Activated CD8-positive, alpha-beta memory T cell treated with anti-CD3 and anti-CD28 coated beads for 36 hours (primary cell): Measurements from ENCODE around the gene PHKG2. TPM values are rescaled to one million over a fixed set of nuclear protein-coding genes. Genes with fewer than 3 reads are reported as not detected.
"Not testable (repeated sequence)": the region's sequence is repeated elsewhere in the genome, so short reads cannot be mapped to it uniquely, and the experiment has no call there.

Source experiments
- CTCF ChIA-PET: fragments of 350-600 bp; sonication (Branson Sonifier 250); formaldehyde crosslinking; loops from one replicate; lab custom pipeline; 2021; ENCODE audit warnings: antibody characterized with exemption; lab: Charles Lee
- POLR2A ChIA-PET: fragments of 350-600 bp; sonication (Branson Sonifier 250); formaldehyde crosslinking; loops from one replicate; lab custom pipeline; 2021; ENCODE audit warnings: antibody characterized with exemption; lab: Charles Lee
- total RNA-seq, 2 experiments: library from RNA; stranded (reverse); gene quantifications; one replicate each; pipeline ENCODE4 v1.2.3, GENCODE V29; 2021

Gene PHKG2
- 10 to 100 TPM; 34.5 to 34.7 TPM for total RNA-seq

DNA sequence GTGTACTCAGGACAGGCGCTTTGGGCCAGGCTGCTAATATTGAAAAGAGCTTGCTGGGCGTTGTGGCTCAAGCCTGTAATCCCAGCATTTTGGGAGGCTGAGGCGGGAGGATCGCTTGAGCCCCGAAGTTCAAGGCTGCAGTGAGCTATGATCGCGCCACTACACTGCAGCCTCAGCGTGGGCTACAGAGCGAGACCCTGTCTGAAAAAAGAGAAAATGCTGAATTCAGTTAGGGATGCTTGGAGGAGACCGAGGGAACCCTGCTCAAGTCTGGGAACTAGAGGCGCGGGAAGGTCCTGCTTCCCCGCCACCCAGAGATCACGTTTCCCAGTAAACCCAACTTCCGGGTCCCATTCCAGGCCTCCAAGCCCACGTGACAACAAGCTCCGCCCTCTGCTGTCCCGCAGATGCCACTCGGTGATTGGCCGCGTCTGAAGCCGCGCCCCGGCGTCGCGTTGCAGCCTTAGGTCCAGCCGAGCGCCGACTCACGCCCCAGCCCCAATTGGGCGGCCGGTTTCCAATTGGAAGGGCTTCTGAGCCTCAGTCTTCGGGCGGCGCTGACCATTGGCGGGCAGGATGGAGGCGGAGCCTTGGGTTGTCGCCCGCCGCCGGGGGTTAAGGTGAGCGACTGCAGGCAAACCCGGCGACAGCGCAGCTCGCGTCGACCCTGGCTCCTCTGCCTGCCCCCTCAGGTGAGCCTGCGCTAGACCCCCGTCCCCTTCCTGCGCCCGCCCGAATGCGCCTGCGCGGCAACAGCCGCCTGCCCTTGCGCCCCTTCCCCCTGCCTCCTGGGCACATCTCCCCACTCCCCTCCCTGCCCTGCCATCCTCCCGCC, at the start of gene PHKG2:
TSS of gene PHKG2 (plus strand) at position 627 of the 835 bp plus-strand sequence. CDS start 396 bp downstream, outside the sequence.
- ChIA-PET CTCF (interaction anchor here (1.0 to 2.2 kb wide), 4 partner anchors 15 to 97 kb away, joined by 3 to 6 read pairs (median 4); no protein-coding TSS in a partner anchor), POLR2A (interaction anchor here (0.8 to 1.6 kb wide), 7 partner anchors 9 to 963 kb away, joined by 3 to 4 read pairs (median 4); partner anchors contain the start of gene SRCAP)

GRCh38 chr16:30698816-30699614, 49.2 kb upstream of the PHKG2 start, which contains the start of gene SRCAP:
TSS of gene SRCAP (plus strand) at chr16:30699171. CDS start at chr16:30700825, 1,654 bp downstream.
- ChIA-PET CTCF (interaction anchor here (1.0 kb wide), 1 partner anchor 39 kb away, joined by 3 read pairs; no protein-coding TSS in a partner anchor), POLR2A (interaction anchor here (0.9 to 1.0 kb wide), 2 partner anchors 49 to 115 kb away, joined by 3 read pairs; no protein-coding TSS in a partner anchor)

GRCh38 chr16:30699615-30700099, 48.6 kb upstream of the PHKG2 start:
- CTCF ChIA-PET, result no interaction called here
- POLR2A ChIA-PET, result interaction anchor here (0.9 kb wide), 1 partner anchor 48 kb away, joined by 3 read pairs; no protein-coding TSS in a partner anchor

DNA sequence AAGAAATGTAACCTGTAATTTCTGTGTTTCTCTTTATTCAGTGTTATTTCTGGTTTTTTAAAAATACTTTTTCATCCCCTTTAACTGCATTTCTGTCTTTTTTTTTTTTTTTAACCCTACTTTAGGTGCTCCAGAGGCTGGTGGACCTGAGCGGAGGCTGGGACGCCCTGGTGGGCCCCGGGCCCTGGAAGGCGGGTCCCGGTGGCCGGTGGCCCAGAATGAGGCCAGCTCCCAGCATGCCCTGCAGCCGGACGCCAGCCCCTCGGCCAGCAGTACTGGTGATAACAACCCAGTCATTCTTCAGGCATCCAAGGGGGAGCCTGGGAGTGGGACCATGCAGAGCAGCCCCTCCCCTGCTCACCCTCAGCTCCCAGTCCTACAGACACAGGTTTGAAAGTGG, 47.7 kb upstream of the PHKG2 start:
- ChIA-PET POLR2A (no interaction called here), CTCF (interaction anchor here (0.5 to 0.7 kb wide), 3 partner anchors 34 to 1853 kb away, joined by 3 to 5 read pairs (median 3); no protein-coding TSS in a partner anchor)

DNA sequence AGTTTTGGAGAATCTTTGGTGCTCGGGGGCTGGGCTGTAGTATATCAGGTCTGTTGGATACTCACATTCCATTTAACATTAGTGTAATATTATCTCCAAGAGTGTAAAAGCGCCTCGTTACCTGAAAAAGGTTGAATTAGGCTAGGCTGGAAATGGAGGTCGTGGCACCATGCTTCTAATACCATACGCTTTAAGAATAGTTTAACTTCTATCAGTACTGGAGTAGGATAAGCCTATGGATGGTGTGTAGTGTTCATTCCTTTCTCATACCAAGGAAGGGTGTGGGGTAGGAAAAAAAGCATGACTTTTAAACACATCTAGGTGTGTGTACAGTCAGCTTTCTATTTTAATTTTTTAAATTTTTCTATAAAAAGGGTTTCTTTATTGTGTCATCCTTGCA, 47.3 kb upstream of the PHKG2 start:
- ChIA-PET POLR2A (no interaction called here), CTCF (interaction anchor here (0.5 to 0.7 kb wide), 2 partner anchors 34 to 1853 kb away, joined by 3 to 5 read pairs; no protein-coding TSS in a partner anchor)

GRCh38 chr16:30703071-30703470, 45.2 kb upstream of the PHKG2 start:
- CTCF ChIA-PET, result interaction anchor here (1.1 kb wide), 1 partner anchor 9 kb away, joined by 3 read pairs; no protein-coding TSS in a partner anchor
- POLR2A ChIA-PET, result not testable (repeated sequence)

DNA sequence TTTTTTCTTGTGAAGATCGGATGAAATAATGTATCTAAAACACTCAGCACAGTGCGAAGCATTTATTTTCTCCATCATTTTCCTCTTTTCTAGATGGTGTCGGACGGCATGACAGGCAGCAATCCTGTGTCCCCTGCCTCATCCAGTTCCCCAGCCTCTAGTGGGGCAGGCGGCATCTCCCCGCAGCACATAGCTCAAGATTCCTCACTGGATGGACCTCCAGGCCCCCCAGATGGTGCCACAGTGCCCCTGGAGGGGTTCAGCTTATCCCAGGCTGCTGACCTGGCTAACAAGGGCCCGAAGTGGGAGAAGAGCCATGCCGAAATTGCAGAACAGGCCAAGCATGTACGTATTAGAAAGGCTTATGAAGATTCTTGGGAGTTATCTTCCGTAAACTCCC, 44.3 kb upstream of the PHKG2 start:
- ChIA-PET POLR2A (no interaction called here), CTCF (no interaction called here)

DNA sequence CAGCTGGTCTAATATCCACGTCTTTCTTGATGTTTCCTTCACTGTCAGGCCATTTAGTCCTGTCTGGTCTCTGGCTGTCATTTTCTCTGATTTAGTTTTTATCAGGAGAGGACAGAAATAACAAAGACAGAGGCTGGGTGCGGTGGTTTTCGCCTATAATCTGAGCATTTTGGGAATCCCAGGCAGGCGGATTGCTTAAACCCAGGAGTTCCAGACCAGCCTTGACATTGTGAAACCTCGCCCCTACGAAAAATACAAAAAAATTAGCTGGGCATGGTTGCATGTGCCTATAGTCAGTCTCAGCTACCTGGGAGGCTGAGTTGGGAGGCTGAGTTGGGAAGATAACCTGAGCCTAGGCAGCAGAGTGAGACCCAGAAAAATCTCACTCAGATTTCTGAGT, 42.2 kb upstream of the PHKG2 start:
- ChIA-PET POLR2A (interaction anchor here (0.6 kb wide), 1 partner anchor 63 kb away, joined by 3 read pairs; no protein-coding TSS in a partner anchor), CTCF (no interaction called here)

GRCh38 chr16:30710971-30711370, 37.3 kb upstream of the PHKG2 start:
- POLR2A ChIA-PET, result no interaction called here
- CTCF ChIA-PET, result interaction anchor here (0.6 kb wide), 1 partner anchor 205 kb away, joined by 3 read pairs; no protein-coding TSS in a partner anchor

DNA sequence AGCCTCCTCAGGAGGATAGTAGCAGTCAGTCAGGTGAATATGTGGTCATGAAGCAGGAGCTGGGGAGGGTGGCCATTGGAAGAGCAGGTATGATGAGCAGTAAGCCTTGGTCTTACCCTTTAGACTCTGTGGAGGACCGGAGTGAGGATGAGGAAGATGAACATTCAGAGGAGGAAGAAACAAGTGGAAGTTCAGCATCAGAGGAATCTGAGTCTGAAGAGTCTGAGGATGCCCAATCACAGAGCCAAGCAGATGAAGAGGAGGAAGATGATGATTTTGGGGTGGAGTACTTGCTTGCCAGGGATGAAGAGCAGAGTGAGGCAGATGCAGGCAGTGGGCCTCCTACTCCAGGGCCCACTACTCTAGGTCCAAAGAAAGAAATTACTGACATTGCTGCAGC, 36.5 kb upstream of the PHKG2 start:
- ChIA-PET POLR2A (no interaction called here), CTCF (interaction anchor here (0.6 kb wide), 2 partner anchors 30 to 204 kb away, joined by 3 read pairs; no protein-coding TSS in a partner anchor)

- ChIA-PET CTCF (no interaction called here), POLR2A (no interaction called here)
Observed at GRCh38 chr16:30715750-30716445, 32.3 kb upstream of the PHKG2 start.

- ChIA-PET CTCF (interaction anchor here (0.6 kb wide), 1 partner anchor 123 kb away, joined by 3 read pairs; no protein-coding TSS in a partner anchor), POLR2A (interaction anchor here (0.6 kb wide), 1 partner anchor 104 kb away, joined by 3 read pairs; no protein-coding TSS in a partner anchor)
Observed at GRCh38 chr16:30720086-30720485, 28.1 kb upstream of the PHKG2 start.

- CTCF ChIA-PET, result no interaction called here
- POLR2A ChIA-PET, result no interaction called here
Observed at GRCh38 chr16:30720694-30721093, 27.5 kb upstream of the PHKG2 start.

DNA sequence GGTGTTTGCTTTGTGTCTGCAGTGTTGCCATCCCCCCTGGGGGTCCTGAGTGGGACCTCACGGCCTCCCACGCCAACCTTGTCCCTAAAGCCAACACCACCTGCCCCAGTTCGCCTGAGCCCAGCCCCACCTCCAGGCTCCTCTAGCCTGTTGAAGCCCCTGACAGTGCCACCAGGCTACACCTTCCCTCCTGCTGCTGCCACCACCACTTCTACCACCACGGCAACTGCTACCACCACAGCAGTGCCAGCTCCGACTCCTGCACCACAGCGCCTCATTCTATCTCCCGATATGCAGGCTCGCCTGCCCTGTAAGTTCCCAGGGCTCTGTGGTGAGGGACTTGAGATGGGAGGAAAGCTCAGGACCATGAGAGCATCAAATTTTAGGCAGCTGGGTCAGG, 27.1 kb upstream of the PHKG2 start:
- ChIA-PET CTCF (interaction anchor here (0.6 to 1.0 kb wide), 2 partner anchors 93 to 228 kb away, joined by 3 read pairs; no protein-coding TSS in a partner anchor), POLR2A (no interaction called here)

DNA sequence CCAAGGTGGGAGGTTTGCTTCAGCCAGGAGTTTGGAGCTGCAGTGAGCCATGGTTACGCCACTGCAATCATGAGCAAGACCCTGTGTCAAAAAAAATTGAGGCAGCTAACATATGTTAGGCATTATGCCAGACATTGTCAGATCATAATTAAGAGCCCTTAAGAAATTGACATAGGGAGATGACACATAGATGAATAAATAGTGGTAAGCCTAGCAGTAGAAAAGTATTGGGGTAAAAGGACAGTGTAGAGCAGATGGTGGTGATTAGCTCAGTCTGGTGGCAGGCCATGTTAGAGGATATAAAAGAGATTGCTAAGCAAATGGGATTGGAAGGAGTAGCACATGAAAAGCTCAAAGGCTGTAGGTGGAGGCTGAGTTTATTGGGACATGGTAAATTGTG, 26.6 kb upstream of the PHKG2 start:
- CTCF ChIA-PET, result interaction anchor here (0.6 to 1.0 kb wide), 3 partner anchors 19 to 228 kb away, joined by 3 read pairs; no protein-coding TSS in a partner anchor
- POLR2A ChIA-PET, result no interaction called here

DNA sequence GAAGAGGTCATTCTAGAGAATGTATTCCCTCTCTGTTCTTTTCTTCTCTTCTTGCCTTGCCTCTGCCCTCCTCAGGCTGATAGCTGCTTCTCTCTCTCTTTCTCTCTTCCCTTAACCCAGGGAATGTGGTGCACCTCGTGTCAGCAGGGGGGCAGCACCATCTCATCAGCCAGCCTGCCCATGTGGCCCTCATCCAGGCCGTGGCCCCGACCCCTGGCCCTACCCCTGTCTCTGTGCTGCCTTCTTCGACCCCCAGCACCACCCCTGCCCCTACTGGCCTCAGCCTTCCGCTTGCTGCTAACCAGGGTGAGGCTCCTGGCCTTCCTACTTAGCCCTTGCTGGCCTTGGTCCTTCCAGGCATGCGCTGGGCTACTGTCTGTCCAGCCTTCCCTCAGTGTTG, 25.8 kb upstream of the PHKG2 start:
- ChIA-PET POLR2A (no interaction called here), CTCF (interaction anchor here (0.8 kb wide), 1 partner anchor 20 kb away, joined by 3 read pairs; no protein-coding TSS in a partner anchor)

GRCh38 chr16:30722916-30723315, 25.3 kb upstream of the PHKG2 start:
- ChIA-PET CTCF (no interaction called here), POLR2A (no interaction called here)
